OCI-LY7 (cell line): ENCODE data around the gene FTO. TPM values are rescaled to one million over a fixed set of nuclear protein-coding genes. Genes with fewer than 3 reads are reported as not detected.

ENCODE experiments used
- BruUV-seq: library from RNA; stranded (reverse); fragments of 400-500 nt; replicated peaks from 2 replicates; lab custom pipeline; 2021; lab: Mats Ljungman, UMichigan
- CTCF ChIA-PET: fragments of 300-600 bp; sonication (Branson Sonifier 250); formaldehyde crosslinking; loops from one replicate; lab custom pipeline; 2022; ENCODE audit warnings: antibody characterized with exemption; ENCODE audit not compliant: unreplicated experiment; lab: Charles Lee
- POLR2A ChIA-PET: fragments of 300-600 bp; sonication (Branson Sonifier 250); formaldehyde crosslinking; loops from one replicate; lab custom pipeline; 2022; ENCODE audit warnings: antibody characterized with exemption; lab: Charles Lee
- DNase-seq: peaks from one replicate; pipeline ENCODE4 v3.0.0-alpha.2; 2015; ENCODE audit warnings: low spot score
- H2AFZ ChIP-seq: fragments of 200-600 bp; sonication (generic), shearing (Covaris generic); 2 replicates; pipeline ENCODE4 v1.6.1; 2014; ENCODE audit warnings: mild to moderate bottlenecking, antibody characterized with exemption, low read length, moderate library complexity
- H3K27ac ChIP-seq: fragments of 200-600 bp; sonication (generic); 2 replicates; pipeline ENCODE4 v1.5.1; 2014; ENCODE audit warnings: mixed run types, low read depth, mild to moderate bottlenecking, moderate library complexity, low read length, inconsistent platforms; ENCODE audit not compliant: poor library complexity, severe bottlenecking
- H3K36me3 ChIP-seq: fragments of 200-600 bp; sonication (generic); 2 replicates; pipeline ENCODE4 v1.6.1; 2014; ENCODE audit warnings: mild to moderate bottlenecking, antibody characterized with exemption, low read length, moderate library complexity, mixed read lengths; ENCODE audit not compliant: insufficient read depth
- H3K4me1 ChIP-seq: fragments of 200-600 bp; sonication (generic); 2 replicates; pipeline ENCODE4 v1.5.1; 2014; ENCODE audit warnings: mild to moderate bottlenecking, low read length; ENCODE audit not compliant: insufficient read depth, poor library complexity, severe bottlenecking
- H3K4me2 ChIP-seq: fragments of 200-600 bp; sonication (generic); 2 replicates; pipeline ENCODE4 v1.6.1; 2014; ENCODE audit warnings: mild to moderate bottlenecking, low read length
- H3K4me3 ChIP-seq: fragments of 200-600 bp; sonication (generic); 2 replicates; pipeline ENCODE4 v1.5.1; 2014; ENCODE audit warnings: mild to moderate bottlenecking, low read depth, low read length; ENCODE audit not compliant: poor library complexity, severe bottlenecking
- H3K79me2 ChIP-seq: fragments of 200-600 bp; sonication (generic); 2 replicates; pipeline ENCODE4 v1.6.1; 2016; ENCODE audit warnings: low read depth, mild to moderate bottlenecking, low read length, moderate library complexity, mixed read lengths; ENCODE audit not compliant: insufficient read depth
- H3K9me2 ChIP-seq: fragments of 200-600 bp; sonication (generic); 2 replicates; pipeline ENCODE4 v1.6.1; 2016; ENCODE audit warnings: mild to moderate bottlenecking, low read length, mixed read lengths; ENCODE audit not compliant: insufficient read depth
- H3K9me3 ChIP-seq: fragments of 200-600 bp; sonication (generic); 2 replicates; pipeline ENCODE4 v1.6.1; 2014; ENCODE audit warnings: mild to moderate bottlenecking, mixed run types, low read length, mixed read lengths
- H4K20me1 ChIP-seq: fragments of 200-600 bp; sonication (generic); 2 replicates; pipeline ENCODE4 v1.6.1; 2014; ENCODE audit warnings: mild to moderate bottlenecking, antibody characterized with exemption, low read length, moderate library complexity, mixed read lengths; ENCODE audit not compliant: insufficient read depth
- CTCF ChIP-seq: fragments of 200-600 bp; sonication (generic); conservative IDR thresholded peaks from 2 replicates; pipeline ENCODE4 v1.5.1; 2014; ENCODE audit warnings: mild to moderate bottlenecking, antibody characterized with exemption, low read length, moderate library complexity, mixed read lengths
- EZH2phosphoT487 ChIP-seq: fragments of 200-600 bp; sonication (generic); IDR thresholded peaks from 2 replicates; pipeline ENCODE4 v1.6.1; 2018; ENCODE audit warnings: low read depth, borderline replicate concordance, mild to moderate bottlenecking, mixed run types, antibody characterized with exemption, low read length, moderate library complexity, mixed read lengths
- intact Hi-C: fragments of 100-400 bp; cut with micrococcal nuclease; formaldehyde crosslinking; loops from one replicate; pipeline ENCODE4 v1.10.0; 2022; ENCODE audit not compliant: unreplicated experiment
- total RNA-seq, 2 experiments: library from RNA; depleted of rRNA in 1 of 2; stranded (reverse); fragments of >200 nt in 1 of 2; shearing (Covaris generic) in 1 of 2; gene quantifications; 2 replicates each; pipeline ENCODE4 v1.2.3, GENCODE V29; 2014 to 2022

Gene FTO
- total RNA-seq, 2 experiments from 2014 or later, result 57.1 to 68.0 TPM

GRCh38 chr16:54143410-54143809, 439.5 kb downstream of the FTO start:
- intact Hi-C loops, result no loop called here
- Histone ChIP-seq H3K4me1 (no peaks in the 10 kb centered on the region), H3K4me2 (no peak overlapping the region), H3K36me3 (no peaks in the 10 kb centered on the region), H3K4me3 (no peak overlapping the region), H3K79me2 (no peaks in the 10 kb centered on the region), H3K9me2 (no peaks in the 10 kb centered on the region), H2AFZ (no peak overlapping the region), H3K27ac (no peak overlapping the region), H4K20me1 (no peaks in the 10 kb centered on the region), H3K9me3 (no peaks in the 10 kb centered on the region)
- BruUV-seq, result no TSS peak
- no peak for TF ChIP-seq EZH2phosphoT487
- DNase-seq, result no peak
- CTCF ChIA-PET, result no interaction called here
- POLR2A ChIA-PET, result interaction anchor here (0.7 to 0.8 kb wide), 2 partner anchors 61 to 366 kb away, joined by 7 to 11 read pairs; no protein-coding TSS in a partner anchor

GRCh38 chr16:54143934-54144571, 440.1 kb downstream of the FTO start:
- Histone ChIP-seq H3K9me3 (no peaks in the 10 kb centered on the region), H3K4me2 (no peak overlapping the region), H3K4me1 (no peaks in the 10 kb centered on the region), H3K4me3 (no peak overlapping the region), H3K9me2 (no peaks in the 10 kb centered on the region), H3K79me2 (no peaks in the 10 kb centered on the region), H3K27ac (no peak overlapping the region), H4K20me1 (no peaks in the 10 kb centered on the region), H2AFZ (no peak overlapping the region), H3K36me3 (no peaks in the 10 kb centered on the region)
- no peak for DNase-seq
- no TSS peak for BruUV-seq
- POLR2A ChIA-PET, result no interaction called here
- TF ChIP-seq EZH2phosphoT487 (no peak), CTCF (no peak)
- CTCF ChIA-PET, result no interaction called here
- intact Hi-C loops, result no loop called here

GRCh38 chr16:54144572-54144947, 440.6 kb downstream of the FTO start:
- Histone ChIP-seq H2AFZ (no peak overlapping the region), H3K9me3 (no peaks in the 10 kb centered on the region), H3K4me3 (no peak overlapping the region), H3K4me2 (no peak overlapping the region), H3K36me3 (no peaks in the 10 kb centered on the region), H3K79me2 (no peaks in the 10 kb centered on the region), H4K20me1 (no peaks in the 10 kb centered on the region), H3K4me1 (no peaks in the 10 kb centered on the region), H3K9me2 (no peaks in the 10 kb centered on the region), H3K27ac (no peak overlapping the region)
- POLR2A ChIA-PET, result no interaction called here
- BruUV-seq, result no TSS peak
- no peak for DNase-seq
- CTCF ChIA-PET, result no interaction called here
- intact Hi-C loops, result no loop called here
- TF ChIP-seq CTCF (no peak), EZH2phosphoT487 (no peak)
